ENCODE results near the gene PLCL1. TPM values are rescaled to one million over a fixed set of nuclear protein-coding genes. Genes with fewer than 3 reads are reported as not detected.

PLCL1 gene
- total RNA-seq, 6 donors from 2014 or later: 5.3 to 17.0 (median 8.1) TPM

GRCh38 chr2:198164843-198165242 lies 360.4 kb downstream of the PLCL1 start:
- WGBS, 2 donors: 85 to 88% methylated on average over 6 of the region's 6 CpGs
- TF ChIP-seq POLR2A (IDR thresholded peaks at IDR 0.05) (no peak), EP300 (IDR thresholded peaks at IDR 0.05) (no peak), CTCF (IDR thresholded peaks at IDR 0.05) (no peak), POLR2AphosphoS5 (IDR thresholded peaks at IDR 0.05) (no peak)
- no peaks in the 10 kb centered on the region for H3K27me3 ChIP-seq
- H3K4me1 ChIP-seq: no peaks in the 10 kb centered on the region
- H3K36me3 ChIP-seq: no peaks in the 10 kb centered on the region
- DNase-seq (no peak), ATAC-seq (ENCODE audit: low FRiP score in 2 of 2) (no peak)
- no peaks in the 10 kb centered on the region for H3K9me3 ChIP-seq
- H3K27ac ChIP-seq: no peak overlapping the region
- no peak overlapping the region for H3K4me3 ChIP-seq

- no peak overlapping the region for H3K27ac ChIP-seq
- H3K4me1 ChIP-seq: no peaks in the 10 kb centered on the region
- no peaks in the 10 kb centered on the region for H3K36me3 ChIP-seq
- H3K9me3 ChIP-seq: no peaks in the 10 kb centered on the region
- no peak for ATAC-seq (ENCODE audit: low FRiP score in 2 of 2)
- no peak for DNase-seq
- 81 to 89% methylated on average over 4 of the region's 4 CpGs for WGBS, 2 donors
- TF ChIP-seq POLR2AphosphoS5 (IDR thresholded peaks at IDR 0.05) (no peak), EP300 (IDR thresholded peaks at IDR 0.05) (no peak), CTCF (IDR thresholded peaks at IDR 0.05) (no peak)
- no peaks in the 10 kb centered on the region for H3K27me3 ChIP-seq
- H3K4me3 ChIP-seq: no peak overlapping the region
Measured at GRCh38 chr2:198165289-198165688, 360.9 kb downstream of the PLCL1 start.

- Histone ChIP-seq H3K36me3 (no peaks in the 10 kb centered on the region), H3K27me3 (no peaks in the 10 kb centered on the region), H3K4me1 (no peaks in the 10 kb centered on the region), H3K4me3 (no peak overlapping the region), H3K9me3 (no peaks in the 10 kb centered on the region), H3K27ac (no peak overlapping the region)
- DNase-seq (no peak), ATAC-seq (ENCODE audit: low FRiP score in 2 of 2) (no peak)
- WGBS, 2 donors: 83 to 95% methylated on average over 2 of the region's 2 CpGs
- TF ChIP-seq POLR2AphosphoS5 (IDR thresholded peaks at IDR 0.05) (no peak), CTCF (IDR thresholded peaks at IDR 0.05) (no peak), POLR2A (IDR thresholded peaks at IDR 0.05) (no peak), EP300 (IDR thresholded peaks at IDR 0.05) (no peak)
Measured at GRCh38 chr2:198167346-198167745, 363.0 kb downstream of the PLCL1 start.

GRCh38 chr2:198168651-198169050 lies 364.3 kb downstream of the PLCL1 start:
- Histone ChIP-seq H3K27ac (no peak overlapping the region), H3K36me3 (no peaks in the 10 kb centered on the region), H3K4me1 (no peaks in the 10 kb centered on the region), H3K4me3 (no peak overlapping the region), H3K9me3 (no peaks in the 10 kb centered on the region), H3K27me3 (no peaks in the 10 kb centered on the region)
- DNase-seq (no peak), ATAC-seq (ENCODE audit: low FRiP score in 2 of 2) (no peak)
- TF ChIP-seq EP300 (IDR thresholded peaks at IDR 0.05) (no peak), POLR2A (IDR thresholded peaks at IDR 0.05) (no peak), POLR2AphosphoS5 (IDR thresholded peaks at IDR 0.05) (no peak), CTCF (IDR thresholded peaks at IDR 0.05) (no peak)
- 84 to 96% methylated on average over 1 of the region's 1 CpG for WGBS, 2 donors

- Histone ChIP-seq H3K9me3 (no peaks in the 10 kb centered on the region), H3K27me3 (no peaks in the 10 kb centered on the region), H3K27ac (no peak overlapping the region), H3K4me1 (no peaks in the 10 kb centered on the region), H3K36me3 (no peaks in the 10 kb centered on the region), H3K4me3 (no peak overlapping the region)
- TF ChIP-seq POLR2AphosphoS5 (IDR thresholded peaks at IDR 0.05) (no peak), POLR2A (IDR thresholded peaks at IDR 0.05) (no peak), CTCF (IDR thresholded peaks at IDR 0.05) (no peak), EP300 (IDR thresholded peaks at IDR 0.05) (no peak)
- ATAC-seq (ENCODE audit: low FRiP score in 2 of 2): no peak
- WGBS, 2 donors: 46 to 64% methylated on average over 6 of the region's 6 CpGs
- no peak for DNase-seq
Measured at GRCh38 chr2:198173242-198173641, 368.8 kb downstream of the PLCL1 start.
